SK-N-SH (cell line): ENCODE measurements around the gene EIF3B. TPM values are rescaled to one million over a fixed set of nuclear protein-coding genes. Genes with fewer than 3 reads are reported as not detected.

Source experiments
- CTCF ChIA-PET: fragments of 300-600, 350-600 bp; formaldehyde crosslinking; extraction: SDS; loops from one replicate; lab custom pipeline; 2021; lab: Yijun Ruan, JAX
- POLR2A ChIA-PET: fragments of 350-600 bp; sonication (Branson Sonifier 250); formaldehyde crosslinking; extraction: SDS; loops from one replicate; lab custom pipeline; 2020; ENCODE audit warnings: antibody characterized with exemption, inconsistent platforms; lab: Yijun Ruan, JAX
- DNase-seq: peaks from one replicate; pipeline ENCODE4 v3.0.0; 2012
- H2AFZ ChIP-seq: fragments of 200-600 bp; sonication (generic); 2 replicates; pipeline ENCODE4 v1.8.1; 2016; ENCODE audit warnings: antibody characterized with exemption, mild to moderate bottlenecking, low read depth
- H3F3A ChIP-seq: fragments of 200-600 bp; sonication (generic); replicated peaks from 2 replicates; pipeline ENCODE3; 2016; ENCODE audit warnings: antibody characterized with exemption, mild to moderate bottlenecking; ENCODE audit not compliant: insufficient read depth
- H3K27ac ChIP-seq, 2 experiments: fragments of 200-500 bp in 1 of 2; fragments of 200-600 bp in 1 of 2; sonication (Bioruptor generic) in 1 of 2; sonication (generic), shearing (Covaris generic) in 1 of 2; 2 replicates each; pipeline versions ENCODE4 v1.5.1 to v1.6.1; 2014 to 2016; ENCODE audit warnings: low read depth in 2 of 2, inconsistent platforms in 1 of 2, low read length in 1 of 2, mild to moderate bottlenecking in 1 of 2, mixed read lengths in 1 of 2
- H3K27me3 ChIP-seq: fragments of 200-600 bp; sonication (generic), shearing (Covaris generic); 2 replicates; pipeline ENCODE4 v1.6.1; 2016; ENCODE audit warnings: mixed run types; ENCODE audit not compliant: insufficient read depth
- H3K36me3 ChIP-seq, 2 experiments: fragments of 200-500 bp in 1 of 2; fragments of 200-600 bp in 1 of 2; sonication (Bioruptor generic) in 1 of 2; sonication (generic) in 1 of 2; replicated peaks in 1 of 2; 2 replicates each; pipeline versions ENCODE3 to v1.5.1; 2014 to 2016; ENCODE audit warnings: low read length in 1 of 2, mild to moderate bottlenecking in 1 of 2; ENCODE audit not compliant: insufficient read depth in 2 of 2, control insufficient read depth in 1 of 2
- H3K4me1 ChIP-seq, 2 experiments: fragments of 200-500 bp in 1 of 2; fragments of 200-600 bp in 1 of 2; sonication (Bioruptor generic) in 1 of 2; sonication (generic), shearing (Covaris generic) in 1 of 2; 2 replicates each; pipeline versions ENCODE4 v1.5.1 to v1.6.1; 2014 to 2016; ENCODE audit warnings: low read depth in 1 of 2, low read length in 1 of 2, mixed run types in 1 of 2; ENCODE audit not compliant: insufficient read depth in 2 of 2, control insufficient read depth in 1 of 2
- H3K4me2 ChIP-seq: fragments of 200-600 bp; sonication (generic), shearing (Covaris generic); 2 replicates; pipeline ENCODE4 v1.6.1; 2017; ENCODE audit warnings: mixed run types
- H3K4me3 ChIP-seq, 2 experiments: fragments of 200-500 bp in 1 of 2; fragments of 200-600 bp in 1 of 2; sonication (Bioruptor generic) in 1 of 2; sonication (generic), shearing (Covaris generic) in 1 of 2; 2 replicates each; pipeline versions ENCODE4 v1.5.1 to v1.8.1; 2014 to 2016; ENCODE audit warnings: low read depth in 2 of 2, inconsistent platforms in 1 of 2, low read length in 1 of 2, mild to moderate bottlenecking in 1 of 2, mixed read lengths in 1 of 2, moderate library complexity in 1 of 2
- H3K79me2 ChIP-seq: fragments of 200-600 bp; sonication (generic); 2 replicates; pipeline ENCODE4 v1.8.1; 2017; ENCODE audit warnings: mild to moderate bottlenecking; ENCODE audit not compliant: insufficient read depth
- H3K9ac ChIP-seq: fragments of 200-600 bp; sonication (generic); 2 replicates; pipeline ENCODE4 v1.6.1; 2017; ENCODE audit warnings: mixed run types
- H3K9me2 ChIP-seq: fragments of 200-600 bp; sonication (generic); 2 replicates; pipeline ENCODE4 v1.6.1; 2017; ENCODE audit warnings: mixed run types
- H3K9me3 ChIP-seq: fragments of 200-600 bp; sonication (generic); 2 replicates; pipeline ENCODE4 v1.6.1; 2017; ENCODE audit warnings: mixed run types, mild to moderate bottlenecking, moderate library complexity
- H4K20me1 ChIP-seq: fragments of 200-600 bp; sonication (generic); 2 replicates; pipeline ENCODE4 v1.6.1; 2017; ENCODE audit warnings: mild to moderate bottlenecking, mixed run types; ENCODE audit not compliant: insufficient read depth
- CHD2 ChIP-seq: fragments of 150-350 bp; IDR thresholded peaks from 2 replicates; pipeline ENCODE4 v1.6.1; 2018; ENCODE audit warnings: low read length; ENCODE audit not compliant: partially characterized antibody
- ELF1 ChIP-seq: IDR thresholded peaks from 2 replicates; pipeline ENCODE4 v1.4.0; 2012
- EZH2phosphoT487 ChIP-seq: fragments of 200-600 bp; sonication (generic); IDR thresholded peaks from 2 replicates; pipeline ENCODE4 v1.6.1; 2017; ENCODE audit warnings: low read depth, mixed run types, mild to moderate bottlenecking, antibody characterized with exemption, moderate library complexity, borderline replicate concordance
- FOSL2 ChIP-seq: IDR thresholded peaks from 2 replicates; pipeline ENCODE4 v1.4.0; 2012; ENCODE audit warnings: low read depth, mild to moderate bottlenecking, moderate library complexity, borderline replicate concordance
- FOXJ3 ChIP-seq: sonication (generic); formaldehyde crosslinking; IDR thresholded peaks from 2 replicates; pipeline ENCODE4 v1.5.1; 2020; ENCODE audit warnings: mild to moderate bottlenecking, missing genetic modification reagents
- FOXM1 ChIP-seq: IDR thresholded peaks from 2 replicates; pipeline ENCODE4 v1.4.0; 2012; ENCODE audit warnings: low read depth, mild to moderate bottlenecking
- GABPA ChIP-seq: IDR thresholded peaks from 2 replicates; pipeline ENCODE4 v1.4.0; 2012; ENCODE audit warnings: low read depth, mild to moderate bottlenecking
- GATA2 ChIP-seq: sonication (generic); formaldehyde crosslinking; IDR thresholded peaks from 2 replicates; pipeline ENCODE4 v1.5.0; 2020; ENCODE audit warnings: mild to moderate bottlenecking, missing genetic modification reagents
- NFIC ChIP-seq: IDR thresholded peaks from 2 replicates; pipeline ENCODE4 v1.4.0; 2012; ENCODE audit warnings: borderline replicate concordance
- NRF1 ChIP-seq: IDR thresholded peaks from 2 replicates; pipeline ENCODE4 v1.6.1; 2012; ENCODE audit warnings: low read depth, mild to moderate bottlenecking, low read length
- RAD21 ChIP-seq: IDR thresholded peaks from 2 replicates; pipeline ENCODE4 v1.6.1; 2012; ENCODE audit warnings: mild to moderate bottlenecking, low read length
- RXRA ChIP-seq: IDR thresholded peaks from 2 replicates; pipeline ENCODE4 v1.4.0; 2012; ENCODE audit warnings: low read depth, mild to moderate bottlenecking, borderline replicate concordance
- SIN3A ChIP-seq: IDR thresholded peaks from 2 replicates; pipeline ENCODE4 v1.6.1; 2012; ENCODE audit warnings: low read depth, mild to moderate bottlenecking, low read length, moderate library complexity, borderline replicate concordance
- TCF12 ChIP-seq: IDR thresholded peaks from 2 replicates; pipeline ENCODE4 v1.4.0; 2012
- YY1 ChIP-seq: IDR thresholded peaks from 2 replicates; pipeline ENCODE4 v1.4.0; 2012; ENCODE audit warnings: low read depth, mild to moderate bottlenecking
- WGBS: methylation state at CpG from one replicate; pipeline ENCODE4 v1.1.6; 2017; ENCODE audit warnings: low lambda C conversion rate; 5-methylcytosine and 5-hydroxymethylcytosine counted together
- polyA plus RNA-seq, 3 experiments: library from polyadenylated mRNA; depleted of rRNA; stranded (reverse); fragments of >200 nt; gene quantifications; 2 replicates each; pipeline ENCODE4 v1.2.3, GENCODE V29; 2012
- TF ChIP-seq, protein P1 (sequence below): fragments of 200-600 bp; sonication (generic); IDR thresholded peaks from 2 replicates; pipeline ENCODE4 v1.6.1; 2017; ENCODE audit warnings: antibody characterized with exemption, mild to moderate bottlenecking, moderate library complexity
- TF ChIP-seq, protein P2 (sequence below): fragments of 150-350 bp; IDR thresholded peaks from 2 replicates; pipeline ENCODE4 v1.6.1; 2017; ENCODE audit warnings: antibody characterized with exemption, low read length, low read depth, borderline replicate concordance
- TF ChIP-seq, protein P3 (sequence below): fragments of 150-350 bp; IDR thresholded peaks from 2 replicates; pipeline ENCODE4 v1.6.1; 2016; ENCODE audit warnings: mild to moderate bottlenecking, low read depth, low read length
- TF ChIP-seq, protein P4 (sequence below): IDR thresholded peaks from 2 replicates; pipeline ENCODE4 v1.4.0; 2012; ENCODE audit warnings: low read depth, borderline replicate concordance
- TF ChIP-seq, protein P5 (sequence below): IDR thresholded peaks from 2 replicates; pipeline ENCODE4 v1.4.0; 2012; ENCODE audit warnings: low read depth, borderline replicate concordance

Gene EIF3B
- polyA plus RNA-seq, 1 of the 3 experiments (the other 2 are of a cell fraction), result 151 TPM

DNA sequence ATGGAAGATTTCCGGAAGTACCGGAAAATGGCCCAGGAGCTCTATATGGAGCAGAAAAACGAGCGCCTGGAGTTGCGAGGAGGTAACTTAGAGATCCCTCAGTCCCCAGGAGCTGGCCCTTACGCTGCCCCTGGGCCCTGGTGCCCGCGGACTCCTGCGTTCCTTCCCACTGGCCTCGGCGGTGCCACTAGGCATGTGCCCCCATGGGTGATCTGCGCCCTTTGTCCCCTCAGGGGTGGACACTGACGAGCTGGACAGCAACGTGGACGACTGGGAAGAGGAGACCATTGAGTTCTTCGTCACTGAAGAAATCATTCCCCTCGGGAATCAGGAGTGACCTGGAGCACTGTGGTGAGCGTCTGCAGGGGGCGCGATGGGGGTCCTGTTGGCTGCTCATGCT, 24.5 kb downstream of the EIF3B start:
- Histone ChIP-seq H3K4me3 (no peak overlapping the region), H3K9ac (no peak overlapping the region), H3K9me3 (no peaks in the 10 kb centered on the region), H3K4me2 (no peak overlapping the region), H3F3A (peaks cover 19% of the 10 kb centered on the region), H4K20me1 (peaks cover 47% of the 10 kb centered on the region), H3K4me1 (peaks cover 0 to 10% of the 10 kb centered on the region in 2 experiments; a peak in 1 of 4 replicates), H3K27me3 (no peaks in the 10 kb centered on the region), H2AFZ (no peak overlapping the region), H3K9me2 (no peaks in the 10 kb centered on the region), H3K36me3 (peaks cover 34 to 68% of the 10 kb centered on the region in 2 experiments), H3K79me2 (peaks cover 38% of the 10 kb centered on the region), H3K27ac (no peak overlapping the region)
- no peak for TF ChIP-seq SIN3A
- TF ChIP-seq NFIC, result no peak
- TF ChIP-seq RAD21, result no peak
- no peak for TF ChIP-seq GATA2 (CRISPR knock-in tag)
- TF ChIP-seq ELF1, result no peak
- TF ChIP-seq, protein P1, sequence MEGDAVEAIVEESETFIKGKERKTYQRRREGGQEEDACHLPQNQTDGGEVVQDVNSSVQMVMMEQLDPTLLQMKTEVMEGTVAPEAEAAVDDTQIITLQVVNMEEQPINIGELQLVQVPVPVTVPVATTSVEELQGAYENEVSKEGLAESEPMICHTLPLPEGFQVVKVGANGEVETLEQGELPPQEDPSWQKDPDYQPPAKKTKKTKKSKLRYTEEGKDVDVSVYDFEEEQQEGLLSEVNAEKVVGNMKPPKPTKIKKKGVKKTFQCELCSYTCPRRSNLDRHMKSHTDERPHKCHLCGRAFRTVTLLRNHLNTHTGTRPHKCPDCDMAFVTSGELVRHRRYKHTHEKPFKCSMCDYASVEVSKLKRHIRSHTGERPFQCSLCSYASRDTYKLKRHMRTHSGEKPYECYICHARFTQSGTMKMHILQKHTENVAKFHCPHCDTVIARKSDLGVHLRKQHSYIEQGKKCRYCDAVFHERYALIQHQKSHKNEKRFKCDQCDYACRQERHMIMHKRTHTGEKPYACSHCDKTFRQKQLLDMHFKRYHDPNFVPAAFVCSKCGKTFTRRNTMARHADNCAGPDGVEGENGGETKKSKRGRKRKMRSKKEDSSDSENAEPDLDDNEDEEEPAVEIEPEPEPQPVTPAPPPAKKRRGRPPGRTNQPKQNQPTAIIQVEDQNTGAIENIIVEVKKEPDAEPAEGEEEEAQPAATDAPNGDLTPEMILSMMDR, result no peak
- no peak for TF ChIP-seq GABPA
- no peak for TF ChIP-seq YY1
- TF ChIP-seq, protein P2, sequence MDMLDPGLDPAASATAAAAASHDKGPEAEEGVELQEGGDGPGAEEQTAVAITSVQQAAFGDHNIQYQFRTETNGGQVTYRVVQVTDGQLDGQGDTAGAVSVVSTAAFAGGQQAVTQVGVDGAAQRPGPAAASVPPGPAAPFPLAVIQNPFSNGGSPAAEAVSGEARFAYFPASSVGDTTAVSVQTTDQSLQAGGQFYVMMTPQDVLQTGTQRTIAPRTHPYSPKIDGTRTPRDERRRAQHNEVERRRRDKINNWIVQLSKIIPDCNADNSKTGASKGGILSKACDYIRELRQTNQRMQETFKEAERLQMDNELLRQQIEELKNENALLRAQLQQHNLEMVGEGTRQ, result no peak
- TF ChIP-seq CHD2, result no peak
- no peak for TF ChIP-seq TCF12
- TF ChIP-seq FOSL2, result no peak
- TF ChIP-seq, protein P3, sequence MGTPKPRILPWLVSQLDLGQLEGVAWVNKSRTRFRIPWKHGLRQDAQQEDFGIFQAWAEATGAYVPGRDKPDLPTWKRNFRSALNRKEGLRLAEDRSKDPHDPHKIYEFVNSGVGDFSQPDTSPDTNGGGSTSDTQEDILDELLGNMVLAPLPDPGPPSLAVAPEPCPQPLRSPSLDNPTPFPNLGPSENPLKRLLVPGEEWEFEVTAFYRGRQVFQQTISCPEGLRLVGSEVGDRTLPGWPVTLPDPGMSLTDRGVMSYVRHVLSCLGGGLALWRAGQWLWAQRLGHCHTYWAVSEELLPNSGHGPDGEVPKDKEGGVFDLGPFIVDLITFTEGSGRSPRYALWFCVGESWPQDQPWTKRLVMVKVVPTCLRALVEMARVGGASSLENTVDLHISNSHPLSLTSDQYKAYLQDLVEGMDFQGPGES, result no peak
- no peak for TF ChIP-seq EZH2phosphoT487
- TF ChIP-seq, protein P4, sequence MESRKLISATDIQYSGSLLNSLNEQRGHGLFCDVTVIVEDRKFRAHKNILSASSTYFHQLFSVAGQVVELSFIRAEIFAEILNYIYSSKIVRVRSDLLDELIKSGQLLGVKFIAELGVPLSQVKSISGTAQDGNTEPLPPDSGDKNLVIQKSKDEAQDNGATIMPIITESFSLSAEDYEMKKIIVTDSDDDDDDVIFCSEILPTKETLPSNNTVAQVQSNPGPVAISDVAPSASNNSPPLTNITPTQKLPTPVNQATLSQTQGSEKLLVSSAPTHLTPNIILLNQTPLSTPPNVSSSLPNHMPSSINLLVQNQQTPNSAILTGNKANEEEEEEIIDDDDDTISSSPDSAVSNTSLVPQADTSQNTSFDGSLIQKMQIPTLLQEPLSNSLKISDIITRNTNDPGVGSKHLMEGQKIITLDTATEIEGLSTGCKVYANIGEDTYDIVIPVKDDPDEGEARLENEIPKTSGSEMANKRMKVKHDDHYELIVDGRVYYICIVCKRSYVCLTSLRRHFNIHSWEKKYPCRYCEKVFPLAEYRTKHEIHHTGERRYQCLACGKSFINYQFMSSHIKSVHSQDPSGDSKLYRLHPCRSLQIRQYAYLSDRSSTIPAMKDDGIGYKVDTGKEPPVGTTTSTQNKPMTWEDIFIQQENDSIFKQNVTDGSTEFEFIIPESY, result no peak
- no peak for TF ChIP-seq FOXM1
- TF ChIP-seq FOXJ3, result no peak
- TF ChIP-seq, protein P5, sequence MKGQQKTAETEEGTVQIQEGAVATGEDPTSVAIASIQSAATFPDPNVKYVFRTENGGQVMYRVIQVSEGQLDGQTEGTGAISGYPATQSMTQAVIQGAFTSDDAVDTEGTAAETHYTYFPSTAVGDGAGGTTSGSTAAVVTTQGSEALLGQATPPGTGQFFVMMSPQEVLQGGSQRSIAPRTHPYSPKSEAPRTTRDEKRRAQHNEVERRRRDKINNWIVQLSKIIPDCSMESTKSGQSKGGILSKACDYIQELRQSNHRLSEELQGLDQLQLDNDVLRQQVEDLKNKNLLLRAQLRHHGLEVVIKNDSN, result no peak
- no peak for TF ChIP-seq RXRA
- TF ChIP-seq NRF1, result no peak
- WGBS, result 98% methylated on average over 20 of the region's 20 CpGs
- CTCF ChIA-PET, result interaction anchor here (1.4 kb wide), 1 partner anchor 14 kb away, joined by 6 read pairs; no protein-coding TSS in a partner anchor
- POLR2A ChIA-PET, result no interaction called here
- DNase-seq, result no peak
